Nucleus accumbens (tissue), 56 donors: Measurements from ENCODE around the gene SULF2.
"Not testable (repeated sequence)": the region's sequence is repeated elsewhere in the genome, so short reads cannot be mapped to it uniquely, and the experiment has no call there.

Experiments
- DNase-seq, 56 donors: peaks; one replicate each; lab custom pipeline; 2025; lab: John Stamatoyannopoulos, UW

SULF2 gene

GRCh38 chr20:47785311-47785853, at the start of gene SULF2:
TSS of gene SULF2 (minus strand) at chr20:47785481. CDS start at chr20:47757363, 28,118 bp downstream.
- peak in 12 of 56 donors; percentile 3 to 48 (median 20) for DNase-seq

GRCh38 chr20:47831675-47832074, 46.4 kb upstream of the SULF2 start:
- not testable (repeated sequence) for DNase-seq

GRCh38 chr20:47826716-47827115, 41.4 kb upstream of the SULF2 start:
- DNase-seq, result not testable (repeated sequence)

GRCh38 chr20:47826006-47826405, 40.7 kb upstream of the SULF2 start:
- not testable (repeated sequence) for DNase-seq

- DNase-seq, result no peak
Observed at GRCh38 chr20:47825011-47825762, 39.9 kb upstream of the SULF2 start.

GRCh38 chr20:47823941-47824340, 38.7 kb upstream of the SULF2 start:
- not testable (repeated sequence) for DNase-seq

GRCh38 chr20:47821481-47822100, 36.3 kb upstream of the SULF2 start:
- DNase-seq, result no peak

- no peak for DNase-seq
Observed at GRCh38 chr20:47818996-47819609, 33.8 kb upstream of the SULF2 start.

- no peak for DNase-seq
Observed at GRCh38 chr20:47818466-47818865, 33.2 kb upstream of the SULF2 start.

GRCh38 chr20:47818016-47818415, 32.7 kb upstream of the SULF2 start:
- no peak for DNase-seq

- DNase-seq, result no peak
Observed at GRCh38 chr20:47817573-47817972, 32.3 kb upstream of the SULF2 start.

- DNase-seq, result peak in 2 of 56 donors; percentile 9 to 22
Observed at GRCh38 chr20:47816487-47817451, 31.5 kb upstream of the SULF2 start.

- no peak for DNase-seq
Observed at GRCh38 chr20:47815866-47816265, 30.6 kb upstream of the SULF2 start.

- DNase-seq, result no peak
Observed at GRCh38 chr20:47815416-47815806, 30.1 kb upstream of the SULF2 start.

- no peak for DNase-seq
Observed at GRCh38 chr20:47814632-47815415, 29.5 kb upstream of the SULF2 start.

- DNase-seq, result peak in 1 of 56 donors; percentile 6
Observed at GRCh38 chr20:47810721-47811347, 25.6 kb upstream of the SULF2 start.

GRCh38 chr20:47810116-47810677, 24.9 kb upstream of the SULF2 start:
- peak in 1 of 56 donors; percentile 12 for DNase-seq

GRCh38 chr20:47809161-47809960, 24.1 kb upstream of the SULF2 start:
- DNase-seq, result no peak
